GM06990 (cell line): Measurements from ENCODE around the gene MYOM3.
"Not testable (repeated sequence)": the region's sequence is repeated elsewhere in the genome, so short reads cannot be mapped to it uniquely, and the experiment has no call there.

ENCODE experiments used
- DNase-seq: peaks from one replicate; pipeline ENCODE4 v3.0.0-alpha.2; 2011; ENCODE audit not compliant: insufficient read length; ENCODE audit errors: extremely low read depth
- H3K27me3 ChIP-seq: replicated peaks from 2 replicates; pipeline ENCODE4 v1.6.0; 2011; ENCODE audit warnings: low read length; ENCODE audit not compliant: control insufficient read depth, insufficient read depth
- H3K36me3 ChIP-seq: 2 replicates; pipeline ENCODE4 v1.5.1; 2011; ENCODE audit warnings: low read length; ENCODE audit not compliant: control insufficient read depth, insufficient read depth
- H3K4me3 ChIP-seq: replicated peaks from 2 replicates; pipeline ENCODE4 v1.5.1; 2011; ENCODE audit warnings: low read depth, mild to moderate bottlenecking, control low read depth, low read length
- CTCF ChIP-seq: IDR thresholded peaks from 2 replicates; pipeline ENCODE4 v1.5.1; 2011; ENCODE audit warnings: low read length, control low read depth, mild to moderate bottlenecking, inconsistent platforms; ENCODE audit not compliant: insufficient read depth, poor library complexity, severe bottlenecking

Gene MYOM3

GRCh38 chr1:24051206-24051945 lies 60.6 kb downstream of the MYOM3 start:
- Histone ChIP-seq H3K36me3 (no peaks in the 10 kb centered on the region), H3K27me3 (no peaks in the 10 kb centered on the region), H3K4me3 (no peak overlapping the region)
- no peak for TF ChIP-seq CTCF
- no peak for DNase-seq

DNA sequence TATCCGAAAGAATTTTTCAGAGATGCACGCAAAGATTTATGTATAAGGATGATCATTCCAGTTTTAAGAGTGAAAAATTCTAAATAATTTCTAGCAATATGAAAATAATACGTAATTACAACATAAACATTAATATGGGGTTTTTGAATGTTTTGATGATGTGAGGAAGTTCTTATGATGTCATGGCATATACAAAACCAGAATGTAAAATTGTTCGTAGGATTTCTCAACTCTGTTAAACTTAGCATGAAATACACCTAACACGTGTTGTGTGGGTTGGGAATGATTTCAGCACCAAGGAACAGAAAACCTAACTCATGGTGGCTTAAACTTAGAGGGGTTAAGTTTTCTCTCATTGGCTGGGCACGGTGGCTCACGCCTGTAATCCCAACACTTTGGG lies 62.2 kb downstream of the MYOM3 start:
- no peak for TF ChIP-seq CTCF
- no peaks in the 10 kb centered on the region for H3K36me3 ChIP-seq
- no peak overlapping the region for H3K4me3 ChIP-seq
- no peak for DNase-seq
- no peaks in the 10 kb centered on the region for H3K27me3 ChIP-seq

DNA sequence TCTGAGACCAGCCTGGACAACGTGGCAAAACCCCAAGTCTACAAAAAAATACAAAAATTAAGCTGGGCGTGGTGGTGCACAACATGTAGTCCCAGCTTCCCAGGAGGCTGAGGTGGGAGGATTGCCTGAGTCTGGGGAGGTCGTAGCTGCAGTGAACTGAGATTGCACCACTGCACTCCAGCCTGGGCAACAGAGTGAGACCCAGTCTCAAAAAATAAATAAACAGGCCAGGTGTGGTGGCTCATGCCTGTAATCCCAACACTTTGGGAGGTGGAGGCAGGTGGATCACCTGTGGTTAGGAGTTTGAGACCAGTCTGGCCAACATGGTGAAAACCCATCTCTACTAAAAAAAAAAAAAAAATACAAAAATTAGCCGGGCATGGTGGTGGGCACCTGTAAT lies 63.0 kb downstream of the MYOM3 start:
- H3K36me3 ChIP-seq, DNase-seq, H3K27me3 ChIP-seq, H3K4me3 ChIP-seq: not testable (repeated sequence)

DNA sequence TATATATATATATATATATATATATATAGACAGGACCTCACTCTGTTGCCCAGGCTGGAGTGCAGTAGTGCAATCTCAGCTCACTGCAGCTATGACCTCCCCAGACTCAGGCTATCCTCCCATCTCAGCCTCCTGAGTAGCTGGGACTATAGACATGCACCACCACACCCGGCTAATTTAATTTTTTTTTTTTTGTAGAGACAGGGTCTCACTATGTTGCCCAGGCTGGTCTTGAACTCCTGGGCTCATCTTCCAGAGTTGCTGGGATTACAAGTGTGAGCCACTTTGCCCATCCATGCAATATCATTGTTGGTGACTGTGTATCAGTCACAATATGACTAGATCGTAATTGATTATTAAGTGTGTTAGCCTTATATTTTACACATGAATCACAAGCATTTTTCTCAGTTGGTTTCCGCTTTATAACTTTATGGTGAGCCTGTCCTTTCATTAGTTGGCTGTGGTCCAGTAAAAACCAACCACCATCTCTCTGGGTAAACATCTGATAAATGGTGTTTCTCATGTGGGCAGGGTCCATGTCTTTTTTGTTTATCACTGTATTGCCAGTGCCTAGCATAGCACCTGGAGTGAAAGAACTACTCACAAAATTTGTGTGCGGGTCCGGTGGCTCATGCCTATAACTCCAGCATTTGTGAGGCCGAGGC lies 63.6 kb downstream of the MYOM3 start:
- no peaks in the 10 kb centered on the region for H3K27me3 ChIP-seq
- no peak for TF ChIP-seq CTCF
- H3K4me3 ChIP-seq, result no peak overlapping the region
- no peak for DNase-seq
- H3K36me3 ChIP-seq, result no peaks in the 10 kb centered on the region

DNA sequence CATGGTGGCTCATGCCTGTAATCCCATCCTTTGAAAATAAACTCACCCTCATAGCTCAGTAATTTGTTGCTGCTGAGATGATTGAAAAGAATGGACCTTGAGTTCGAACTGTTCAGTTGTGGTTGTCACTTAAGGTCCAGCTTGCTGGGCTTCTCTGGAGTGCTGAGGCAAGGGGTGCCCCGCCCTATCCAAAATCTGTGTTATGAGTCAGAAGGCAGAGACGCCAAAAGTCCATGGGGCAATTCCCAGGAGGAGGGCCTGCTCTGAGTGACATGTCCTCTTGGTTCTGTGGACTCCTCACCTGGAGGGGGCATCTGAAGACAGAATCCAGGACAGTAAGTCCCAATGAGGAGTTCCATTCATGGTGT lies 64.8 kb downstream of the MYOM3 start:
- TF ChIP-seq CTCF, result no peak
- H3K27me3 ChIP-seq, result no peaks in the 10 kb centered on the region
- no peak overlapping the region for H3K4me3 ChIP-seq
- no peaks in the 10 kb centered on the region for H3K36me3 ChIP-seq
- DNase-seq, result no peak

DNA sequence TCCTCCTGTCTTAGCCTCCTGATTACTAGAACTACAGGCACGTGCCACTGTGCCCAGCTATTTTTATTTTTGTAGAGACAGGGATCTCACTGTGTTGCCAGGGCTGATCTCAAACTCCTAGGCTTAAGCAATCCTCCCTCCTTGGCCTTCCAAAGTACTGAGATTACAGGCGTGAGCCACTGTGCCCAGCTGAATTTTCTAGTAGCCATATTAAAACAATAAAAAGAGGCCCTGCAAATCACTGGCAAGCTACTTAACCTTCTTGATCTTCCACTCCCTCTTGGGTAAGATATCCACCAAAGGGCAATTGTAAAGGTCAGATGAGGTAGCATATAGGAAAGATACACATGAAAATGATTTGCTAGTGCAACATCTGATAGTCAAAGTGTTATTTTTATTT lies 66.2 kb downstream of the MYOM3 start:
- no peaks in the 10 kb centered on the region for H3K27me3 ChIP-seq
- DNase-seq, result no peak
- H3K36me3 ChIP-seq, result no peaks in the 10 kb centered on the region
- no peak for TF ChIP-seq CTCF
- H3K4me3 ChIP-seq, result no peak overlapping the region

DNA sequence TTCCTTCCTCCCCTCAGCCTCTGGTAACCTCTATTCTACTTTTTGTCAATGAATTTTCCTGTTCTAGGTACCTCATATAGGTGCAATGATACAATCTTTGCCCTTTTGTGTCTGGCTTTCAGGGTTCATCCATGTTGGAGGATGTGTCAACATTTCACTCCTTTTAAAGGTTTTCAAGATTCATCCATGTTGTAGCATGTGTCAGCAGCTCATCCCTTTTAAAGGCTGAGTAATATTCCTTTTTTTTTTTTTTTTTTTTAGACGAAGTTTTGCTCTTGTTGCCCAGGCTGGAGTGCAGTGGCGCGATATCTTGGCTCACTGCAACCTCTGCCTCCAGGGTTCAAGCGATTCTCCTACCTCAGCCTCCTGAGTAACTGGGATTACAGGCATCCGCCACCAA lies 67.3 kb downstream of the MYOM3 start:
- DNase-seq, H3K27me3 ChIP-seq, H3K36me3 ChIP-seq, H3K4me3 ChIP-seq: not testable (repeated sequence)
